ENCODE data around the gene FBXO44.

DNA sequence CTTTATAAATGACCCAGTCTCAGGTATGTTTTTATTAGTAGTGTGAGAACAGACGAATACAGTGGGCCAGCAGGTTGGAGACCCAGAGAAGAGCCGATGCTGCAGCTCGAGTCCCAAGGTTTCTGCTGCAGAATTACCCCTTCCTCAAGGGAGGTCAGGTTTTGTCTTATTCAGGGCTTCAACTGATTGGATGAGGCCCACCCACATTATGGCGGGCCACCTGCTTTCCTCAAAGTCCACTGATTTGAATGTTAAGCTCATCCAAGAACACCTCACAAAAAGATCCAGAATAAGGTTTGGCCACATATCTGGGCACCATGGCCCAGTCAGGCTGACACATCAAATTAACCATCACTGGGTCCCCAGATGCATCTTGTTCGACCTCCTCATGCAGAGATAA, 41.3 kb upstream of the FBXO44 start:
- no peak for TF ChIP-seq CTCF (conservative IDR thresholded peaks at IDR 0.05)
- no peak for TF ChIP-seq ZFX (IDR thresholded peaks at IDR 0.05)

Data from C4-2B (cell line).